H1 (cell line): ENCODE results near the gene TOB2. TPM values are rescaled to one million over a fixed set of nuclear protein-coding genes. Genes with fewer than 3 reads are reported as not detected.

ENCODE experiments used
- polyA plus RNA-seq, 7 experiments: library from polyadenylated mRNA; depleted of rRNA in 3 of 7; stranded (reverse) in 5 of 7; unstranded in 2 of 7; fragments of >200 nt in 5 of 7; fragments of 200-250 nt in 2 of 7; gene quantifications; 1 replicate in 5 of 7; 2 replicates in 1 of 7; 4 replicates in 1 of 7; pipeline versions ENCODE4 v1.2.1 to v1.2.3, GENCODE V29; 2011 to 2013; ENCODE audit warnings: missing spikeins in 2 of 7, mixed read lengths in 2 of 7
- total RNA-seq: library from RNA; stranded (reverse); fragmentation: NEBNext Ultra II Directional; extraction: Animal tissue kit (Norgen Biotek cat#: 25700); gene quantifications from 2 replicates; pipeline ENCODE4 v1.2.1, GENCODE V29; 2021
- TF ChIP-seq, protein P1 (sequence below): IDR thresholded peaks from 2 replicates; pipeline ENCODE4 v1.6.1; 2011; ENCODE audit warnings: low read length, improper control_type of control experiment

The TOB2 gene
- total and polyA plus RNA-seq, 2 of the 8 experiments (the other 6 are each of a cell fraction or from before 2014, with no cell fraction given), result 27.0 to 54.1 TPM

DNA sequence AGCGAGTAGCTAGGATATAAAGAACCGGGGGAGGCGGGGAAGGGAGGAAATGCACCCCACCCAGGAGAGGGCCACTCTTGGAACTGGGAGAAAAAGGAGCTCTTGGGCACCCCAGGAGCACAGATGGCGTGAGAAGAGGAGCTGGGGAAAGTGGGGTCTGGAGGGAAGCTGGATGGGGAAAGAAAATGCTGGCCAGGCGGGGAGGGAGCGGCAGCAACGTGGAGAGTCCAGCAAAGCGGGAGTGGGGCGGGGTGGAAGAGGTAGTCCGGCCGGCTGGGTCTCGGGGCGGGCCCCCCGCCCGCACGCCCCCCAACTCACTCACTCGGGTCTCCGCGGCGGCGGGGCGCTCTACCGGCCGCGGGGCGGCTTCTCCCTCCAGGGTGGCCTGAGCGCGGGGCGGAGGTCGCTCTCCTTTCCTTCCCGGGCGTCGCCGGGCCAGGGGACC is 522 bp downstream of the TOB2 start (continued):
- TF ChIP-seq, protein P1, sequence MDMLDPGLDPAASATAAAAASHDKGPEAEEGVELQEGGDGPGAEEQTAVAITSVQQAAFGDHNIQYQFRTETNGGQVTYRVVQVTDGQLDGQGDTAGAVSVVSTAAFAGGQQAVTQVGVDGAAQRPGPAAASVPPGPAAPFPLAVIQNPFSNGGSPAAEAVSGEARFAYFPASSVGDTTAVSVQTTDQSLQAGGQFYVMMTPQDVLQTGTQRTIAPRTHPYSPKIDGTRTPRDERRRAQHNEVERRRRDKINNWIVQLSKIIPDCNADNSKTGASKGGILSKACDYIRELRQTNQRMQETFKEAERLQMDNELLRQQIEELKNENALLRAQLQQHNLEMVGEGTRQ, result no peak
